GM18499 (cell line): Measurements from ENCODE around the gene VPS54.
"Not testable (repeated sequence)": the region's sequence is repeated elsewhere in the genome, so short reads cannot be mapped to it uniquely, and the experiment has no call there.

ENCODE experiments used
- ATAC-seq: cut with Tn5 transposase; IDR thresholded peaks from one replicate; pipeline ENCODE4 v1.9.1; 2021; ENCODE audit warnings: moderate number of reproducible peaks; ENCODE audit not compliant: insufficient read depth, unreplicated experiment

VPS54 gene

DNA sequence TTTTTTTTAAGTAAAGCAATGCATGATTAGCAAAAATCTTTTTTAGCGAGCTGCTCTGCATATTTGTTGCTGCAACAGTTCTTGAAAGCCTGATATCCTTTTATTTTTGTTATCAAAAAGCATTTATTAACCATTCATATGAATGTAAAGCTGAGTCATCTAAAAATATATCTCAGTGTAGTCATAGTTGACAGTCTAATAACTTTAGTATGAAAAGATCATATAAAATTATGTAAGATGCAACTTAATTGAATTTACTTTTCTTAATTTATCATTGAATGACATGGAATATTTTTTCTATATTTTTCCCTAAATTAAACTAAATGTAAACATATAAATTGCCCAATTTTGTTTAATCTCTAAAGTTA is 169.0 kb downstream of the VPS54 start:
- ATAC-seq: no peak

DNA sequence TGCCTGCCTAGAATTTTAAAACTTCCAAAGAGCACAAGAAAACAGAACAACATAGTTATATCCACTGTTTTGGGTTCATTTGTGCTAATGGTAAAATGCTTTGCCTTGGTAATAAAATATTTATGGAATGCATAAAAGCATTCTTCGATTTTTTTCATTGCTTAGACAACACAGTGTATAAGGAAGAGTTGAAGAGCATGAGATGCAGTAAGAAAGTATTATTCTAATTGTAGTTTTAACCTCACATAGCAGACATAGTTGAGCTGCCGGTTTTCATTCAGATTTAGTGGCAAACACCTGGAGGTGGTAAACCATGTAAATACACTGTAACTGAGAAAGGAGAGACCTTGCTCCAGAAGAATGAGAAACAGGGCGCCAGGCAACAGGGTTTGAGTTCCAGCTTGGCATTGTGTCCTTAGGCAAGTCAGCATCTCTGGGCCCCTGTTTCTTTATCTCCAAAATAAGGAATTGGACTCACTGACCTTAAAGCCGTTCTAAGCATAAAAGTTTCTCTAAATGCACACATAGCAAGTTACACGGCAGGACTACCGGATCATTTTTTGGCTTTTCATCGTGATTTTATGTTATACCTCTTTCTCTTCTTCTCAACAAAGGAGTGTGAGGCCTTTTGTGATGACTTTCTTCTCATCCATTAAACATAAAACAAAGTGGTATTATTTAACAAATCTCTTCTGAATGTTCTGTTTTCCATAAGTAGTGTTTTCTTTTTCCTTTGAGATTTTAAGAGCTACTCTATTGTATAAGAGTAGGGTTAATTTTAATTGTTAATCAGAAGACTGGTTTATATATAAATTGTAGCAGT is 169.6 kb downstream of the VPS54 start:
- no peak for ATAC-seq

DNA sequence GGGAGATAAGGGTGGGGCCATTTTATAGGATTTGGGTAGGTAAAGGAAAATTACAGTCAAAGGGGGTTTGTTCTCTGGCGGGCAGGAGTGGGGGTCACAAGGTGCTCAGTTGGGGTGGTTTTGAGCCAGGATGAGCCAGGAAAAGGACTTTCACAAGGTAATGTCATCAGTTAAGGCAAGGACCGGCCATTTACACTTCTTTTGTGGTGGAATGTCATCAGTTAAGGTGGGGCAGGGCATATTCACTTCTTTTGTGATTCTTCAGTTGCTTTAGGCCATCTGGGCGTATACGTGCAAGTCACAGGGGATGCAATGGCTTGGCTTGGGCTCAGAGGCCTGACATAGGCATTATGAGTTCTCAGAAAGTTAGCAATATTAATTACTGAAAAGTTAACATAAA is 171.7 kb downstream of the VPS54 start:
- not testable (repeated sequence) for ATAC-seq

DNA sequence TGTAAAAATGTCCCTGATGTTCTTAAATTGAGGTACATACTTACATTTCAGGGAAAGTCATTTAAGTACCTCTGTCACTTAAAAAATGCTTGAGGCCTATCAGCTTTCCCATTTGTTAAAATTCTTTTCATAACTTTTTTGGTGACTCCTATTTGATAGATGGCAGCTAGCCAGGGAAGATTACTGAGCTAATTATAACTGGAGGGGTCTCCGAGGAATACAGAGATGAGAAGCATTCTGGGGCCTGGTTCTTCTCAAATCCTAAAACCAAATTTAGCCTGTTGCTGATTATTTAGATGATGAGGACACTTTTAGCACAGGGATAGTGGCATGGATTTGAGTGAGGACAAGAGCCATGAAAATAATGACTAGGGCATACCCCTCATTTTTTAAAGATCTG is 172.7 kb downstream of the VPS54 start:
- no peak for ATAC-seq

DNA sequence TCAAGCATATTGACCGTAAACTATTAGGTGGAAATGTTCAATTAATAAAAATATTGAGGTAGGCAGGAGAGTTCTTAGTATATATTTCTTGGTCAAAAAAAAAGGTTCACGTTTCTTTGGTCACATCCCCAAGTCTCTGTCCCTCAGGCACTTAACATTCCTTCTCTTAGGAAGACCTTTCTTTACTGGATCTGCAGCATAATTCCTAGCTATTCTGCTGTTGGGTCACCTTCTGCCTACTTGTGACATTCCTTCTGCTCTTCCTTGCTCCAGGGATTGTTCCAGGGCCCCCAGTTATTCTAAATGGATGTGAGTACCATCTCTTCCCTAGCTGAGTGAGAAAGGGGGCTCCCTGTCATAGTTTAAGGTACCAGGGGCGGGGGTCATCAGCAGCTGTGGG is 173.4 kb downstream of the VPS54 start:
- no peak for ATAC-seq

DNA sequence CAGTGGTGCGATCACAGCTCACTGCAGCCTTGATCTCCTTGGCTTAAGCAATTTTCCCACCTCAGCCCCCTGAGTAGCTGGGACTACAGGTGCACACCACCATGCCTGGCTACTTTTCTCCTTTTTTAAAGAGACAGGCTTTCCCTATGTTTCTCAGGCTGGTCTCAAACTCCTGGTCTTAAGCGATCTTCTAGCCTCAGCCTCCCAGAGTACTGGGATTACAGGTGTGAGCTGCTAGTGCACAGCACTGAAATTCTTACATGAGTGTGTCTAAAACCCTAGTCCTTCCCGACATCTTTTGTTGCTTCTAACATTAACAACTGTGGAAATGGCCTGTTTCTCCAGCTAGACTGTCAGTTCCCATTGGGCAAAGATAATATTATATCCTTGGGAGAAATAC is 174.6 kb downstream of the VPS54 start:
- no peak for ATAC-seq

DNA sequence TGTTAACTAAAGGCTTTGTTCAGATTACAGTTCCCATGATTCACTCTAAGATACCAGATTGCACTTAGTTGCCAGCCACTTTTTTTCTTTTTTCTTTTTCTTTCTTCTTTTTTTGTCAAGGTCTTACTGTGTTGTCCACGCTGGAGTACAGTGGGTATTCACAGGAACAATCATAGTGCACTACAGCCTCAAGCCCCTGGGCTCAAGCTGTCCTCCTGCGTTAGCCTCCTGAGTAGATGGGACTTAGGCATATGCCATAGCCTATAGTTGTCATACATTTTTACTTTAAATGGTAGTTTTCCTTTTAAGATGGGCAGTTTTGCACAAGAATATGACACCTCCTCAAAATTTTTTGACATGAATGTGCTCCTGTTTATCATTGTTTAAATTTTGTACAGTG is 175.4 kb downstream of the VPS54 start:
- no peak for ATAC-seq

DNA sequence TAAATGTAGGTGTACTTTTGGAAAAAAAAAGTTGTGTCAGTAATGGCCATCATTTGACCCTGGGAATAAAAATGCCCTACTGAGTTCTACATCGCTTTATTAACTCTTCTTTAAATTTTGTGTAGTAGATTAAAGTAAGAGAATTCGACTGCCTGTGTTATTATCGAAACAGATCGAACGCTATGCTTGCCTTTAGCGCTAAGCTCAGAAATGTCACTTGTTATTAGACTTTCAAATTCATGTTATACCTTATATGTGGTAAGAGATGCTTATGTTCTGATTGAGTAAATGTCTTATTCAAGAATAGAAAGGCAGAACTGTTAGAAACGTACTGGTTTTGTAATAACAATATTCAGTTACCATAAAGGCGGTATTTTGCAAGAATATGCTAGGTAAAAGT is 176.1 kb downstream of the VPS54 start:
- ATAC-seq: no peak

DNA sequence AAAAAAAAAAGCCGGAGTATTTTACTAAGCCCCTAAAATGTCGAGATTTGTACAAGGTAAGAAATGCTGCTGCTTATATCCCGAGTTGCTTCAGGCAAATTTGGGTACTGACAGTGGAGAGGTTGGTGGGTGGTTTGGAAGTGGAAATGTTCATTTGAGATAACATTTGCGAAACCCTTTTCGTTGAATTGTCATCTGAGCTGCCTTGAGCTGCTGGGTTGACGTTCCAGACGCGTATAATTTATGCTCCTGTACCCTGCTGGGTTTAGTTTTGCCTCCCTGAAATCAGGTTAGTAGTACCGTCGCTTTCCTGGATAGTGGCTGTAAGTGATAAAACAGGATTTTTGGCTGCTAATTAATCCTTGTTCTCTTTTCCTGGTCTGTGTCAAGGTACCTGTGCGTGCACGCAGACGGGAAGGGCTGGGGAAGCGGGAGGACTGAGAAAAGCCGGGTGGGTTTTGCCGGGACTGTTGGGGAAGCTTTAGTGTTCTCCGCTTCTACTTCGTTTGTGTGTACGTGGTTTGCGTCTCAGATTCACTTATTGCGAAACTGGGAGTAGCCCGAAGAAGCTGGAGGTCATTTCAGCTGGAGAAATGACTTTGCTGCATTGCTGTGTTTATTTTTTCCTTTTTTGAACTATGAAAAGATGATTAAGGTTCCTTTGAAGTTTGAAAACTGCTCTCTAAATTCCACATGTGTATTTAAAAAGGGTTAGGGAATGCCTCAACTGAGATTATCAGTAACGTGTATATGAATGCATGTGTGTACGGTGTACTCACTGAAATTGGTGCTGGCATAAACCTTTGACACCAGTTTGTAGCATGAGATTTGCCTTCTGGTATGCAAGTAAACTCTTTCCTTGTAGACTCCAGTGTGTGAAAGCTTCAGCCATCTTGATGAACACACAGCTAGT is 176.8 kb downstream of the VPS54 start:
- no peak for ATAC-seq
